ENCODE results near the gene MARK2. TPM values are rescaled to one million over a fixed set of nuclear protein-coding genes. Genes with fewer than 3 reads are reported as not detected.
"Not testable (repeated sequence)": the region's sequence is repeated elsewhere in the genome, so short reads cannot be mapped to it uniquely, and the experiment has no call there.

The MARK2 gene
- total RNA-seq, 1 donor from 2014 or later = 25.4 TPM

DNA sequence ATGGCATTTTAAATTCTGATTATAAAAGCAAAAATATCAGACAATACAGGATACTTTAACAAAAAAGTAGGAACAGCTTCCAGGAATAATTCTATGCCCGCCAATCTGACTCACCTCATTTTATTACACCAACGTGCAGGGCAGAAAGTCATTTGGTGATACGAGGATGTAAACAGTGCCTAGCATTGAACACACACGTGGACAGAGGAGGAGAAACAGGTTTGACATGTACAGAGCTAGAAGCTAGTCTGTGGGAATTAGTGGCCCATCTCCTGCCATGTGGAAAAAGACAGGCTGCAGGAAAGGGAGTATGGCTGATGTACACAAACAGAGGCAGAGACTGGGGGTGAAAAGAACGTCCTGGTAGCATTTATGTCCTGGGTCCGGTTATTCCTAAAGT is 34.7 kb upstream of the MARK2 start:
- H3K4me1 Mint-ChIP-seq = peaks cover 6% of the 10 kb centered on the region
- H3K27me3 Mint-ChIP-seq (ENCODE audit: insufficient read depth, low read depth) = peaks cover 3% of the 10 kb centered on the region
- no peak overlapping the region for H3K4me3 Mint-ChIP-seq
- DNase-seq (ENCODE audit: low spot score) = no peak
- H3K9ac ChIP-seq = no peak overlapping the region
- no peaks in the 10 kb centered on the region for H3K4me1 ChIP-seq
- H3K36me3 ChIP-seq = no peaks in the 10 kb centered on the region
- H3K4me2 ChIP-seq = no peak overlapping the region
- H3K27ac ChIP-seq = no peak overlapping the region
- no peaks in the 10 kb centered on the region for H4K20me1 ChIP-seq (ENCODE audit: low read depth)
- no peaks in the 10 kb centered on the region for H3K79me2 ChIP-seq (ENCODE audit: low read depth)
- H3K27me3 ChIP-seq = no peaks in the 10 kb centered on the region
- peaks cover 6% of the 10 kb centered on the region for H3K36me3 Mint-ChIP-seq
- H3K27ac Mint-ChIP-seq = no peak overlapping the region
- TF ChIP-seq, protein P1, sequence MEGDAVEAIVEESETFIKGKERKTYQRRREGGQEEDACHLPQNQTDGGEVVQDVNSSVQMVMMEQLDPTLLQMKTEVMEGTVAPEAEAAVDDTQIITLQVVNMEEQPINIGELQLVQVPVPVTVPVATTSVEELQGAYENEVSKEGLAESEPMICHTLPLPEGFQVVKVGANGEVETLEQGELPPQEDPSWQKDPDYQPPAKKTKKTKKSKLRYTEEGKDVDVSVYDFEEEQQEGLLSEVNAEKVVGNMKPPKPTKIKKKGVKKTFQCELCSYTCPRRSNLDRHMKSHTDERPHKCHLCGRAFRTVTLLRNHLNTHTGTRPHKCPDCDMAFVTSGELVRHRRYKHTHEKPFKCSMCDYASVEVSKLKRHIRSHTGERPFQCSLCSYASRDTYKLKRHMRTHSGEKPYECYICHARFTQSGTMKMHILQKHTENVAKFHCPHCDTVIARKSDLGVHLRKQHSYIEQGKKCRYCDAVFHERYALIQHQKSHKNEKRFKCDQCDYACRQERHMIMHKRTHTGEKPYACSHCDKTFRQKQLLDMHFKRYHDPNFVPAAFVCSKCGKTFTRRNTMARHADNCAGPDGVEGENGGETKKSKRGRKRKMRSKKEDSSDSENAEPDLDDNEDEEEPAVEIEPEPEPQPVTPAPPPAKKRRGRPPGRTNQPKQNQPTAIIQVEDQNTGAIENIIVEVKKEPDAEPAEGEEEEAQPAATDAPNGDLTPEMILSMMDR (IDR thresholded peaks at IDR 0.05) = no peak
- TF ChIP-seq EZH2 (IDR thresholded peaks at IDR 0.05) (no peak), EZH2phosphoT487 (IDR thresholded peaks at IDR 0.05) (no peak)
- no peaks in the 10 kb centered on the region for H3K9me3 ChIP-seq (ENCODE audit: low read depth)
- H3K9me3 Mint-ChIP-seq = no peaks in the 10 kb centered on the region
- H2AFZ ChIP-seq (replicated peaks) = no peak overlapping the region
- no peaks in the 10 kb centered on the region for H3F3A ChIP-seq (ENCODE audit: low read depth)
- no peak overlapping the region for H3K4me3 ChIP-seq

DNA sequence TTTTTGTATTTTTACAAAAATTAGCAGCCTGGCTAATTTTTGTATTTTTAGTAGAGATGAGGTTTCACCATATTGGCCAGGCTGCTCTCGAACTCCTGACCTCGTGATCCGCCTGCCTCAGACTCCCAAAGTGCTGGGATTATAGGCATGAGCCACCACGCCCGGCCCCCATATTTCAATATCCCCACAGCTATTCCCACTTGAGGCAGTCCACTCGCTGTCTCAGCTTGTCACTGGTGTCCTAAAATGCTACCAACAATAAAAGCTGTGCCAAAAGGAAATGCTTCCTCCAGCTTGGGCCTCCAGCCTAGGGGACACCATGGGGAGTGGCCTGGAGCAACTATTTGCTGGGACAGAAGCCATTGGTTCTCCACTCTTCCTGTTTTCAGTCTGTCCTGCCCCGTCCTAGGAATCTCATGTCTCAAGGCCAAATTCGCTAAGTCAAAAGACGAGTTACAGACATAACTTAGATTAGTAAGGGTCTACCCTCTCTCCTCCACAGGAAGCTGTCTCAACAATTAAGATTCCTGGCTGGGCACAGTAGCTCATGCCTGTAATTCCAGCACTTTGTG is 33.0 kb upstream of the MARK2 start:
- no peak overlapping the region for H3K27ac ChIP-seq
- Mint-ChIP-seq H3K4me3 (no peak overlapping the region), H3K4me1 (peaks cover 8% of the 10 kb centered on the region), H3K27ac (no peak overlapping the region), H3K36me3 (peaks cover 6% of the 10 kb centered on the region), H3K9me3 (no peaks in the 10 kb centered on the region), H3K27me3 (ENCODE audit: insufficient read depth, low read depth) (peaks cover 6% of the 10 kb centered on the region)
- no peak for DNase-seq (ENCODE audit: low spot score)
- no peaks in the 10 kb centered on the region for H3K36me3 ChIP-seq
- no peak overlapping the region for H3K9ac ChIP-seq
- no peak overlapping the region for H3K4me3 ChIP-seq
- H2AFZ ChIP-seq (replicated peaks) = no peak overlapping the region
- H3K4me2 ChIP-seq = no peak overlapping the region
- H3K79me2 ChIP-seq (ENCODE audit: low read depth) = peaks cover 2% of the 10 kb centered on the region
- H3K9me3 ChIP-seq (ENCODE audit: low read depth) = no peaks in the 10 kb centered on the region
- peaks cover under 1% of the 10 kb centered on the region for H3K4me1 ChIP-seq
- TF ChIP-seq EZH2 (IDR thresholded peaks at IDR 0.05) (no peak), EZH2phosphoT487 (IDR thresholded peaks at IDR 0.05) (no peak)
- TF ChIP-seq, protein P1 (IDR thresholded peaks at IDR 0.05) = no peak
- H4K20me1 ChIP-seq (ENCODE audit: low read depth) = no peaks in the 10 kb centered on the region
- no peaks in the 10 kb centered on the region for H3K27me3 ChIP-seq
- peaks cover 3% of the 10 kb centered on the region for H3F3A ChIP-seq (ENCODE audit: low read depth)

DNA sequence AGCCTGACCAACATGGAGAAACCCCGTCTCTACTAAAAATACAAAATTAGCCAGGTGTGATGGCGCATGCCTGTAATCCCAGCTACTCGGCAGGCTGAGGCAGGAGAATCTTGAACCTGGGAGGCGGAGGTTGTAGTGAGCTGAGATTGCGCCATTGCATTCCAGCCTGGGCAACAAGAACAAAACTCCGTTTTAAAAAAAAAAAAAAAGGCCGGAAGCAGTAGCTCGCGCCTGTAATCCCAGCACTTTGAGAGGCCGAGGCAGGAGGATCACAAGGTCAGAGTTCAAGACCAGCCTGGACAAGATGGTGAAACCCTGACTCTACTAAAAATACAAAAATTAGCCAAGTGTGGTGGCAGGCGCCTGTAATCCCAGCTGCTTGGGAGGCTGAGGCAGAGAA is 28.5 kb upstream of the MARK2 start:
- H3K36me3 Mint-ChIP-seq; H3K4me3 ChIP-seq; H2AFZ ChIP-seq (replicated peaks); H3K27ac ChIP-seq; H3K4me3 Mint-ChIP-seq; H3K9me3 ChIP-seq (ENCODE audit: low read depth); H3K27me3 ChIP-seq; H3K9ac ChIP-seq; H3K27ac Mint-ChIP-seq; DNase-seq (ENCODE audit: low spot score); H3K9me3 Mint-ChIP-seq; H3K27me3 Mint-ChIP-seq (ENCODE audit: insufficient read depth, low read depth); H3K36me3 ChIP-seq; H3K4me2 ChIP-seq: not testable (repeated sequence)
- peaks cover 30% of the 10 kb centered on the region for H3K4me1 Mint-ChIP-seq
- Histone ChIP-seq H4K20me1 (ENCODE audit: low read depth) (peaks cover 34% of the 10 kb centered on the region), H3F3A (ENCODE audit: low read depth) (peaks cover 28% of the 10 kb centered on the region), H3K79me2 (ENCODE audit: low read depth) (peaks cover 36% of the 10 kb centered on the region), H3K4me1 (peaks cover 26% of the 10 kb centered on the region)

DNA sequence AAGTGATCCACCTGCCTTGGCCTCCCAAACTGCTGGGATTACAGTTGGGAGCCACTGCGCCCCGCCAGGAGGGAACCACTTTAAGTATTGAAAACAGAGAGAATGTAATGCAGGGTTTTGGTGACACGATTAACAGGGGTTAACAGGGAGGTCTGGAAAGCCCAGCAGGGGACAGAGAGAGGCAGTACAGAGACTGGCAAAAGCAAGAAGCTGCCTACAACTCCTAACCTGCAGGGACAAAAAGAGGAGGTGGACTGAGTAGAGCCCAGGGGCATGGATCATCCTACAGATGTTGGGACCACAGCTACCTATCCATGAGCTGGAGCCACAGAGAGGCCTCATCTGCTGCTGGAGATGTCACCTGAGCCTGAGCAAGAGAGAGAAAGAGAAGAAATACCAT is 27.4 kb upstream of the MARK2 start:
- no peaks in the 10 kb centered on the region for H3K9me3 Mint-ChIP-seq
- no peak overlapping the region for H3K9ac ChIP-seq
- no peak overlapping the region for H2AFZ ChIP-seq (replicated peaks)
- no peaks in the 10 kb centered on the region for H3K9me3 ChIP-seq (ENCODE audit: low read depth)
- no peak for TF ChIP-seq EZH2phosphoT487 (IDR thresholded peaks at IDR 0.05)
- TF ChIP-seq, protein P1 (IDR thresholded peaks at IDR 0.05) = no peak
- no peak for TF ChIP-seq EZH2 (IDR thresholded peaks at IDR 0.05)
- peaks cover 47% of the 10 kb centered on the region for H3K79me2 ChIP-seq (ENCODE audit: low read depth)
- peak overlapping the region; percentile 90 for H3K4me3 Mint-ChIP-seq
- no peaks in the 10 kb centered on the region for H3K36me3 ChIP-seq
- DNase-seq (ENCODE audit: low spot score) = peak; percentile 53
- H3K4me1 ChIP-seq = peaks cover 26% of the 10 kb centered on the region
- no peak overlapping the region for H3K27ac Mint-ChIP-seq
- peaks cover 36% of the 10 kb centered on the region for H3K4me1 Mint-ChIP-seq
- peaks cover 28% of the 10 kb centered on the region for H3F3A ChIP-seq (ENCODE audit: low read depth)
- H3K27me3 Mint-ChIP-seq (ENCODE audit: insufficient read depth, low read depth) = peaks cover 2% of the 10 kb centered on the region
- H3K27me3 ChIP-seq = no peaks in the 10 kb centered on the region
- peaks cover 45% of the 10 kb centered on the region for H4K20me1 ChIP-seq (ENCODE audit: low read depth)
- H3K4me2 ChIP-seq = peak overlapping the region; percentile 90
- H3K4me3 ChIP-seq = peak overlapping the region; percentile 91
- H3K36me3 Mint-ChIP-seq = peaks cover 14% of the 10 kb centered on the region
- H3K27ac ChIP-seq = no peak overlapping the region
